HepG2 (cell line): ENCODE data around the gene ALPI. TPM values are rescaled to one million over a fixed set of nuclear protein-coding genes. Genes with fewer than 3 reads are reported as not detected.

ENCODE experiments used
- BCL6 ChIP-seq: IDR thresholded peaks from 2 replicates; pipeline ENCODE4 v1.6.1; 2016; ENCODE audit warnings: missing genetic modification reagents, missing compliant biosample characterization
- CHD4 ChIP-seq: fragments of 200-600 bp; sonication (generic); IDR thresholded peaks from 2 replicates; pipeline ENCODE4 v1.7.0; 2017; ENCODE audit warnings: mild to moderate bottlenecking, low read length, borderline replicate concordance
- HNRNPH1 ChIP-seq: fragments of 200-400 bp; formaldehyde crosslinking; optimal IDR thresholded peaks from 2 replicates; pipeline ENCODE3; 2017; ENCODE audit warnings: mild to moderate bottlenecking, low read depth, low read length
- KDM1A ChIP-seq: IDR thresholded peaks from 2 replicates; pipeline ENCODE4 v1.6.1; 2016; ENCODE audit warnings: missing compliant biosample characterization
- KLF9 ChIP-seq: IDR thresholded peaks from 2 replicates; pipeline ENCODE4 v1.6.1; 2016; ENCODE audit warnings: low read depth
- MLLT10 ChIP-seq: sonication (generic); formaldehyde crosslinking; IDR thresholded peaks from 2 replicates; pipeline ENCODE4 v1.4.0; 2020; ENCODE audit warnings: missing genetic modification reagents
- NFIB ChIP-seq: sonication (generic); formaldehyde crosslinking; IDR thresholded peaks from 2 replicates; pipeline ENCODE4 v1.9.0; 2021; ENCODE audit warnings: missing genetic modification reagents, mild to moderate bottlenecking, borderline replicate concordance
- NFRKB ChIP-seq: fragments of 450-650 bp; IDR thresholded peaks from 2 replicates; pipeline ENCODE4 v1.6.1; 2017
- PRMT3 ChIP-seq: sonication (generic); formaldehyde crosslinking; IDR thresholded peaks from 2 replicates; pipeline ENCODE4 v1.8.1; 2022; ENCODE audit warnings: low read depth, mild to moderate bottlenecking, moderate library complexity, missing genetic modification reagents, borderline replicate concordance
- RAD21 ChIP-seq: fragments of 450-650 bp; formaldehyde crosslinking; IDR thresholded peaks from 2 replicates; pipeline ENCODE4 v1.5.0; 2020; ENCODE audit warnings: mild to moderate bottlenecking
- RARA ChIP-seq: IDR thresholded peaks from 2 replicates; pipeline ENCODE4 v1.6.1; 2016; ENCODE audit warnings: missing genetic modification reagents, missing compliant biosample characterization
- RCOR2 ChIP-seq: IDR thresholded peaks from 2 replicates; pipeline ENCODE4 v1.6.1; 2016; ENCODE audit warnings: missing biosample characterization, missing genetic modification reagents
- REPIN1 ChIP-seq: sonication (generic); formaldehyde crosslinking; IDR thresholded peaks from 2 replicates; pipeline ENCODE4 v1.8.0; 2022; ENCODE audit warnings: missing genetic modification reagents, low read depth, mild to moderate bottlenecking, borderline replicate concordance
- RFX3 ChIP-seq: IDR thresholded peaks from 2 replicates; pipeline ENCODE4 v1.6.1; 2016; ENCODE audit warnings: missing biosample characterization, missing genetic modification reagents
- TAF1 ChIP-seq: sonication (generic); formaldehyde crosslinking; IDR thresholded peaks from 2 replicates; pipeline ENCODE4 v1.4.0; 2020; ENCODE audit warnings: missing genetic modification reagents
- TCF7 ChIP-seq: sonication (generic); IDR thresholded peaks from 2 replicates; pipeline ENCODE4 v1.6.1; 2016; ENCODE audit warnings: antibody characterized with exemption, low read depth
- ZNF367 ChIP-seq: sonication (generic); formaldehyde crosslinking; IDR thresholded peaks from 2 replicates; pipeline ENCODE4 v1.4.0; 2020; ENCODE audit warnings: missing genetic modification reagents, borderline replicate concordance
- ZNF382 ChIP-seq: sonication (generic); formaldehyde crosslinking; IDR thresholded peaks from 2 replicates; pipeline ENCODE4 v1.5.0; 2020; ENCODE audit warnings: missing genetic modification reagents, mild to moderate bottlenecking, borderline replicate concordance
- ZNF550 ChIP-seq: sonication (generic); formaldehyde crosslinking; IDR thresholded peaks from 2 replicates; pipeline ENCODE4 v1.4.0; 2020; ENCODE audit warnings: mild to moderate bottlenecking, missing genetic modification reagents, borderline replicate concordance
- ZNF605 ChIP-seq: sonication (generic); formaldehyde crosslinking; IDR thresholded peaks from 2 replicates; pipeline ENCODE4 v1.8.0; 2022; ENCODE audit warnings: mild to moderate bottlenecking, missing genetic modification reagents
- ZNF713 ChIP-seq: sonication (generic); formaldehyde crosslinking; IDR thresholded peaks from 2 replicates; pipeline ENCODE4 v1.4.0; 2020; ENCODE audit warnings: mild to moderate bottlenecking, missing genetic modification reagents
- ZNF75D ChIP-seq: sonication (generic); formaldehyde crosslinking; IDR thresholded peaks from 2 replicates; pipeline ENCODE4 v1.8.1; 2023; ENCODE audit warnings: missing genetic modification reagents, mild to moderate bottlenecking, borderline replicate concordance
- ZNF773 ChIP-seq: sonication (generic); formaldehyde crosslinking; IDR thresholded peaks from 2 replicates; pipeline ENCODE4 v1.4.0; 2020; ENCODE audit warnings: missing genetic modification reagents, borderline replicate concordance
- ZSCAN21 ChIP-seq: sonication (generic); formaldehyde crosslinking; IDR thresholded peaks from 2 replicates; pipeline ENCODE4 v1.8.0; 2022; ENCODE audit warnings: mild to moderate bottlenecking, missing genetic modification reagents, moderate library complexity, borderline replicate concordance
- polyA plus RNA-seq, 8 experiments: library from polyadenylated mRNA; depleted of rRNA in 3 of 8; stranded (reverse) in 7 of 8; unstranded in 1 of 8; fragments of >200 nt; fragmentation: Illumina TruSeq in 4 of 8; extraction: Trizol in 4 of 8; gene quantifications; 2 replicates each; pipeline versions ENCODE4 v1.2.1 to v1.2.3, GENCODE V29; 2011 to 2016; ENCODE audit warnings: low read depth in 4 of 8, missing spikeins in 1 of 8, mixed read lengths in 1 of 8; ENCODE audit not compliant: insufficient read depth in 1 of 8
- total RNA-seq, 5 experiments: library from RNA; depleted of rRNA; stranded (reverse); fragments of >200 nt; fragmentation: Illumina TruSeq; extraction: Trizol; gene quantifications; 2 replicates each; pipeline ENCODE4 v1.2.3, GENCODE V29; 2016; ENCODE audit warnings: low read depth in 1 of 5
- TF ChIP-seq, protein P1 (sequence below): sonication (generic); formaldehyde crosslinking; IDR thresholded peaks from 2 replicates; pipeline ENCODE4 v1.8.0; 2022; ENCODE audit warnings: missing genetic modification reagents, mild to moderate bottlenecking, moderate library complexity, borderline replicate concordance
- TF ChIP-seq, protein P2 (sequence below): sonication (generic); formaldehyde crosslinking; IDR thresholded peaks from 2 replicates; pipeline ENCODE4 v1.9.0; 2022; ENCODE audit warnings: low read depth, missing genetic modification reagents
- TF ChIP-seq, protein P3 (sequence below): sonication (generic); formaldehyde crosslinking; IDR thresholded peaks from 2 replicates; pipeline ENCODE4 v1.5.0; 2020; ENCODE audit warnings: missing genetic modification reagents

ALPI gene
- total and polyA plus RNA-seq, 2 of the 13 experiments (the other 11 are each of a cell fraction or from before 2014, with no cell fraction given), result not detected

DNA sequence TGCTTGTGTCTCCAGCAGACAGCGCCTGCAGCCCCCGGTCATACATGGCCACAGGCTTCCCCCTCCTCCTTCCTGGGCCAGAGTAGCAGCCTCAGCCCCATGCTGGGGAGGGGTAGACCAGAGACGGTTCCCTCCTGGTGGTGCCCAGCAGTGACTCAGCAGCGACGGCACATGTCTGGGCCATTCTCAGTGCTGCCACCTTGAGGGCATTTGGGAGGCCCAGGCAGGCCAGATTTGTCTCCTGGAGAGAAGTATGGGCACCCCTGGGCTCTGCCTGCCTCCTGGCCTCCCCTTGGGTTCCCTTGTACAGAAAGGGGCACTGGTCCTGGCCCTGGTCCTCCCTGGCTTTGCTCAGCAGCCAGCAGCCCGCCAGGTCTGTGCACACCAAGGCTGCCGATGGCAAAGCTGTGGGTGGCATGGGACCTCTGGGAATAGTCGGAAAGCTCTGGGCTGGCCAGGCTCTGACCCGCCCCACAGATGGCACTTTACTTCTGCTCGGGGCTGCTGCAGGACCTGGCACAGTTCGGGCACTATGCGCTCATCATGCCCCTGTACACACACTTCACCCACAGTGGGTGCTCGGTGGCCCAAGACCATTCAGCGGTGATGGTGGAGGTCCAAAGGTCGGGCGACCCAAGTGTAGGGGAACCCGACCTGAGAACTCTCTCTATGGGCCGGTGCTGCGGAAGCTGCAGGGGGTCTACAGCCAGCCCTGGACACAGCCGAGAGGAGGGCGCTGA is 11.4 kb upstream of the ALPI start (continued):
- no peak for TF ChIP-seq REPIN1 (CRISPR knock-in tag)
- no peak for TF ChIP-seq PRMT3 (CRISPR knock-in tag)
- no peak for TF ChIP-seq ZNF713 (CRISPR knock-in tag)
- no peak for TF ChIP-seq RFX3 (CRISPR knock-in tag)
- no peak for TF ChIP-seq ZNF367 (CRISPR knock-in tag)
- TF ChIP-seq TCF7, result no peak
- no peak for TF ChIP-seq NFIB (CRISPR knock-in tag)
- no peak for TF ChIP-seq ZNF75D
- TF ChIP-seq, protein P1, sequence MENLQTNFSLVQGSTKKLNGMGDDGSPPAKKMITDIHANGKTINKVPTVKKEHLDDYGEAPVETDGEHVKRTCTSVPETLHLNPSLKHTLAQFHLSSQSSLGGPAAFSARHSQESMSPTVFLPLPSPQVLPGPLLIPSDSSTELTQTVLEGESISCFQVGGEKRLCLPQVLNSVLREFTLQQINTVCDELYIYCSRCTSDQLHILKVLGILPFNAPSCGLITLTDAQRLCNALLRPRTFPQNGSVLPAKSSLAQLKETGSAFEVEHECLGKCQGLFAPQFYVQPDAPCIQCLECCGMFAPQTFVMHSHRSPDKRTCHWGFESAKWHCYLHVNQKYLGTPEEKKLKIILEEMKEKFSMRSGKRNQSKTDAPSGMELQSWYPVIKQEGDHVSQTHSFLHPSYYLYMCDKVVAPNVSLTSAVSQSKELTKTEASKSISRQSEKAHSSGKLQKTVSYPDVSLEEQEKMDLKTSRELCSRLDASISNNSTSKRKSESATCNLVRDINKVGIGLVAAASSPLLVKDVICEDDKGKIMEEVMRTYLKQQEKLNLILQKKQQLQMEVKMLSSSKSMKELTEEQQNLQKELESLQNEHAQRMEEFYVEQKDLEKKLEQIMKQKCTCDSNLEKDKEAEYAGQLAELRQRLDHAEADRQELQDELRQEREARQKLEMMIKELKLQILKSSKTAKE (CRISPR knock-in tag), result no peak
- no peak for TF ChIP-seq ZNF605 (CRISPR knock-in tag)
- TF ChIP-seq, protein P2, sequence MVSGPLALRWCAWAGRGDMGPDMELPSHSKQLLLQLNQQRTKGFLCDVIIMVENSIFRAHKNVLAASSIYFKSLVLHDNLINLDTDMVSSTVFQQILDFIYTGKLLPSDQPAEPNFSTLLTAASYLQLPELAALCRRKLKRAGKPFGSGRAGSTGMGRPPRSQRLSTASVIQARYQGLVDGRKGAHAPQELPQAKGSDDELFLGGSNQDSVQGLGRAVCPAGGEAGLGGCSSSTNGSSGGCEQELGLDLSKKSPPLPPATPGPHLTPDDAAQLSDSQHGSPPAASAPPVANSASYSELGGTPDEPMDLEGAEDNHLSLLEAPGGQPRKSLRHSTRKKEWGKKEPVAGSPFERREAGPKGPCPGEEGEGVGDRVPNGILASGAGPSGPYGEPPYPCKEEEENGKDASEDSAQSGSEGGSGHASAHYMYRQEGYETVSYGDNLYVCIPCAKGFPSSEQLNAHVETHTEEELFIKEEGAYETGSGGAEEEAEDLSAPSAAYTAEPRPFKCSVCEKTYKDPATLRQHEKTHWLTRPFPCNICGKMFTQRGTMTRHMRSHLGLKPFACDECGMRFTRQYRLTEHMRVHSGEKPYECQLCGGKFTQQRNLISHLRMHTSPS (CRISPR knock-in tag), result peak; percentile 0; the same call in 1 of the 2 replicates
- no peak for TF ChIP-seq TAF1
- TF ChIP-seq BCL6, result no peak
- 0 out of 2 replicates have a peak, but pooled peaks have one; percentile 18 for TF ChIP-seq ZSCAN21 (CRISPR knock-in tag)
- TF ChIP-seq RARA (CRISPR knock-in tag), result no peak
- TF ChIP-seq RCOR2 (CRISPR knock-in tag), result peak; percentile 60; the same call in 1 of the 2 replicates
- TF ChIP-seq, protein P3, sequence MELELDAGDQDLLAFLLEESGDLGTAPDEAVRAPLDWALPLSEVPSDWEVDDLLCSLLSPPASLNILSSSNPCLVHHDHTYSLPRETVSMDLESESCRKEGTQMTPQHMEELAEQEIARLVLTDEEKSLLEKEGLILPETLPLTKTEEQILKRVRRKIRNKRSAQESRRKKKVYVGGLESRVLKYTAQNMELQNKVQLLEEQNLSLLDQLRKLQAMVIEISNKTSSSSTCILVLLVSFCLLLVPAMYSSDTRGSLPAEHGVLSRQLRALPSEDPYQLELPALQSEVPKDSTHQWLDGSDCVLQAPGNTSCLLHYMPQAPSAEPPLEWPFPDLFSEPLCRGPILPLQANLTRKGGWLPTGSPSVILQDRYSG (CRISPR knock-in tag), result no peak
- TF ChIP-seq ZNF773 (CRISPR knock-in tag), result no peak
- no peak for TF ChIP-seq KLF9 (CRISPR knock-in tag)
- no peak for TF ChIP-seq ZNF550 (CRISPR knock-in tag)
- no peak for TF ChIP-seq CHD4
- 0 out of 2 replicates have a peak, but pooled peaks have one; percentile 28 for TF ChIP-seq RAD21 (CRISPR knock-in tag)
- no peak for TF ChIP-seq HNRNPH1
- no peak for TF ChIP-seq MLLT10 (CRISPR knock-in tag)
- TF ChIP-seq ZNF382 (CRISPR knock-in tag), result no peak
- TF ChIP-seq NFRKB, result no peak
- peak; percentile 52; the same call in 1 of the 2 replicates for TF ChIP-seq KDM1A (CRISPR knock-in tag)
